B cell (primary cell): ENCODE results near the gene CD53.

Experiments
- CTCF ChIP-seq: fragments of 200-600 bp; IDR thresholded peaks from one replicate; pipeline ENCODE4 v1.8.0; 2022; ENCODE audit warnings: antibody characterized with exemption, mild to moderate bottlenecking
- EZH2 ChIP-seq: IDR thresholded peaks from 2 replicates; pipeline ENCODE4 v1.6.1; 2012; ENCODE audit warnings: borderline replicate concordance, low read depth, mild to moderate bottlenecking, moderate library complexity, low read length; ENCODE audit not compliant: insufficient read depth, poor library complexity, severe bottlenecking

- TF ChIP-seq CTCF, result no peak
- no peak for TF ChIP-seq EZH2
These were observed 25.9 kb downstream of the CD53 start for GRCh38 chr1:110898734-110899457.
